ENCODE measurements around the gene DCST2. TPM values are rescaled to one million over a fixed set of nuclear protein-coding genes. Genes with fewer than 3 reads are reported as not detected.

DCST2 gene
- total RNA-seq, 1 donor from 2014 or later: 0.30 TPM

DNA sequence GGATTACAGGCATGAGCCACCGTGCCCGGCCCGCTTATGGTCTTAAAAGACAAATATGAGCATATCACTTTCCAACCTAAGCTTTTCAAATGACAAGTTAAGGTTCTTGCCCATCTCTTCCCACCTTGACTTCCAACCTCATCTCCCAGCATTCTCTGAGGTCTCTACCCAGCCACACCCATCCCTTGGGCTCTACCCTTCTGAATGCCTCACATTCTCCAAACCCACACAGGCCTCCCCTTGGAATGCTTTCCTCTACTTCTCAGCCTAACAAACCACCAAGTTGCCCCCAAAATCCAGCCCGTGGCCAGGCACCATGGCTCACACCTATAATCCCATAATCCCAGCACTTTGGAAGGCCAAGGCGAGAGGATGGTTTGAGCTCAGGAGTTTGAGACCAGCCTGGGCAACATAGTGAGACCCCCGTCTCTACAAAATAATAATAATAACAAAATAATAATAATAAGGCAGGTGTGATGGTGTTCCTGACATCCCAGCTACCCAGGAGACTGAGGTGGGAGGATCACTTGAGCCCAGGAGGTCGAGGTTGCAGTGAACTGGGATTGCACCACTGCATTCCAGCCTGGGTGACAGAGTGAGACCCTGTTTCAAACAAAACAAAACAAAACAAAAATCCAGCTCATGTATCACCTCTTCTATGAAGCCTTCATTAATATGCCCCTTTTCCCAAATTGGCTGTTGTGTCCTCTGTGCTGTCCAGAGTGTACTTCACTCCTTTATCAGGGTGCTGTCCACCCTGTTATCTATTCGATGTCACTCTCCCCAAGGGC lies 11.2 kb downstream of the DCST2 start:
- H3K4me1 Mint-ChIP-seq (ENCODE audit: low read depth): peaks cover 15% of the 10 kb centered on the region
- no peak overlapping the region for H3K4me3 Mint-ChIP-seq (ENCODE audit: unreplicated experiment)
- H3K27ac Mint-ChIP-seq (ENCODE audit: unreplicated experiment): no peak overlapping the region
- H3K9me3 Mint-ChIP-seq (ENCODE audit: low read depth): no peaks in the 10 kb centered on the region
- no peaks in the 10 kb centered on the region for H3K27me3 Mint-ChIP-seq (ENCODE audit: low read depth)
- TF ChIP-seq, protein P1, sequence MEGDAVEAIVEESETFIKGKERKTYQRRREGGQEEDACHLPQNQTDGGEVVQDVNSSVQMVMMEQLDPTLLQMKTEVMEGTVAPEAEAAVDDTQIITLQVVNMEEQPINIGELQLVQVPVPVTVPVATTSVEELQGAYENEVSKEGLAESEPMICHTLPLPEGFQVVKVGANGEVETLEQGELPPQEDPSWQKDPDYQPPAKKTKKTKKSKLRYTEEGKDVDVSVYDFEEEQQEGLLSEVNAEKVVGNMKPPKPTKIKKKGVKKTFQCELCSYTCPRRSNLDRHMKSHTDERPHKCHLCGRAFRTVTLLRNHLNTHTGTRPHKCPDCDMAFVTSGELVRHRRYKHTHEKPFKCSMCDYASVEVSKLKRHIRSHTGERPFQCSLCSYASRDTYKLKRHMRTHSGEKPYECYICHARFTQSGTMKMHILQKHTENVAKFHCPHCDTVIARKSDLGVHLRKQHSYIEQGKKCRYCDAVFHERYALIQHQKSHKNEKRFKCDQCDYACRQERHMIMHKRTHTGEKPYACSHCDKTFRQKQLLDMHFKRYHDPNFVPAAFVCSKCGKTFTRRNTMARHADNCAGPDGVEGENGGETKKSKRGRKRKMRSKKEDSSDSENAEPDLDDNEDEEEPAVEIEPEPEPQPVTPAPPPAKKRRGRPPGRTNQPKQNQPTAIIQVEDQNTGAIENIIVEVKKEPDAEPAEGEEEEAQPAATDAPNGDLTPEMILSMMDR (IDR thresholded peaks at IDR 0.05): no peak
- no peak for DNase-seq (ENCODE audit: low spot score)
- no peaks in the 10 kb centered on the region for H3K36me3 Mint-ChIP-seq (ENCODE audit: low read depth)

DNA sequence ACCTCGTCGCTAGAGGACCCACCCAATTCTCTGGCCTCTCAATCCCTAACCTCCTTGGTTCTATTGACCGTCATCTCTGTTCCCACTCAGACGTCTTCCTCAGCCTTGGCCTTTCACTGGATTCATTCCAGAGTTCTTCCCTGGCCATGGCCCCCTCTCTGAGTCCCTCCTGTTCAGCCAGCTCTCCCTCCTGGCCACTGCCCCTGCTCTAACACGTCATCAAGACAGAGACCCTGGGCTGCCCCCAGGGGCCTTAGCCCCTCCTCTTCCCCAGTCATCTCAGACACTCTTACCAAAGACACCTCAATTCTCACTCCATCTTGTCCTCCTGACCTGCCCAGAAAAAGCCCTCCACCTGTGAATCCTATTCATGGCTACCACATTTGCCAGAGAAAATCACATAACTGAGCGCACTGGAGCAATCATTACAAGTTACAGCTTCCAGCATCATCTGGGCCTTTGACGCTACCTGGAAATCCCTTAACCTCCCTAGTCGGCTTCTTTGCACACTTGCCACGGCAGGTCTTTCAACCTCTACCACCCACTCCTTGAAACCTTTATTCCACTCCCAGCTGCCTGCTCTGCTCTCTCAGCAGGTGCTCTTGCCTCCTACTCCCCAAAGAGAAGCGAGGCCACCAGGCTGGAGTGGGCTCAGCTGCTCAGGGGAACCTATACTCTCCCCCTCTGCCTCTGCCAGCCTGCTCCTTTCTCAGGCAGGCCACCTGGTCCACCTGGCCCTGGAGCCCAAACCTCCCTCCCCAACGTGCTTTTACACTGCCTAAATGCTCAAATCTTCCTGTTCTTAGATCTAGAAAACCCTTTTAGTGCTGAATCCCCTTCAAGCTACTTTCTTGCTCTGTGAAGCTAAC lies 14.0 kb downstream of the DCST2 start:
- Mint-ChIP-seq H3K4me1 (ENCODE audit: low read depth) (peaks cover 19% of the 10 kb centered on the region), H3K9me3 (ENCODE audit: low read depth) (no peaks in the 10 kb centered on the region), H3K4me3 (ENCODE audit: unreplicated experiment) (no peak overlapping the region), H3K36me3 (ENCODE audit: low read depth) (peaks cover 3% of the 10 kb centered on the region), H3K27ac (ENCODE audit: unreplicated experiment) (peak overlapping the region; percentile 43), H3K27me3 (ENCODE audit: low read depth) (no peaks in the 10 kb centered on the region)
- DNase-seq (ENCODE audit: low spot score): no peak
- TF ChIP-seq, protein P1 (IDR thresholded peaks at IDR 0.05): no peak

DNA sequence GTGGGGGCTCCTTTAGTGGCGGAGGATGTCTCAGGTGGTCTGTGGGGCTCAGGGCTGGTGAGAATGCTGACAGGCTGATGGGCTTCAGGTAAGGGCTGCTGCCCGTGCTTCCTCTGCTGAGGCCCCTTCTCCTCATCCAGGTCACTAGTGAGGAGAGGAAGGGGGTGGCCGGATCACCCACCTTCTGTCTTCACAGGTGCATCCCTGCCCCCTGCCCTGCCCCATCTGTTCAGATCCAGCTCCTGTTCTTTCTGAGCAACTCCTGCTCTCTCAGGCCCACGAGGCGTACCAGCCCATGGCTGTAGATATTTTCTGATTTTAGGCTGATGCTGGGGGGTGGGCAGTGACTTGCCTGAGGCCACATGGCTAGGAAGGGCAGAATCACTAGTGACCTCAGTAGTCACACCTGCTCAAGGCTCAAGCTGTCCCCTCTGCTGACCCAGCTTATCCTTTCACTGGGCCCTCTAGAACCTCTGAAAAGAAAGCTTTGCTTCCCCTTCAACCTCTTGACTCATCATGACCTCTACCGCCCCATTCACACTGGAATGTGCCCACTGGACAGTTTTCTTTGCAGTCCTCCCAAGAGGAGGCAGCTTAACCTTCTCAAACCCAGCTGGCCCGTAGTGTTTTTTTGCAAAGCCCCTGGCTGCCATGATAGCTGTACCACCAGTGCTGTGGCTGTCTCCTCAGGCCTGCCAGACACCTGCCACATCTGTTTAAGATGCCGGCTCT lies 14.8 kb downstream of the DCST2 start:
- no peaks in the 10 kb centered on the region for H3K27me3 Mint-ChIP-seq (ENCODE audit: low read depth)
- H3K36me3 Mint-ChIP-seq (ENCODE audit: low read depth): peaks cover 3% of the 10 kb centered on the region
- no peak for DNase-seq (ENCODE audit: low spot score)
- H3K4me1 Mint-ChIP-seq (ENCODE audit: low read depth): peaks cover 19% of the 10 kb centered on the region
- no peaks in the 10 kb centered on the region for H3K9me3 Mint-ChIP-seq (ENCODE audit: low read depth)
- no peak overlapping the region for H3K4me3 Mint-ChIP-seq (ENCODE audit: unreplicated experiment)
- TF ChIP-seq, protein P1 (IDR thresholded peaks at IDR 0.05): no peak
- H3K27ac Mint-ChIP-seq (ENCODE audit: unreplicated experiment): no peak overlapping the region

DNA sequence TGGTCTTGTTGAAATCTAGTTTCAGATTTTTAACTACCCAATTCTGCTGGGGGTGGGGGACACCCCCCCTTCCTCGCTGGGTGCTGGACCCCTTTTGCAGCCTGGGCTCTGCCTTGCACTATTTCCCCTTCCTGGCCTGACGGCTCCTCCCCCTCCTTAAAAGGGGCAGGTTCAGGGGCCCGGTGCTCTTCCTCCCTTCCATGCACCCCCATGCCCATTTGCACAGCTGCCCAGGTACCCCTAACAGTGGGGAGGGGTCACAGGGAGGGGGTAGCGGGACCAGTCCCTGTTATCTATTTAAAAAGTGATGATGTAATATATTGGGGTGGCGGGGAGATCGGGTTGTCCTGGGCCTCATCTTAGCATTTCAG lies 15.7 kb downstream of the DCST2 start:
- Mint-ChIP-seq H3K4me1 (ENCODE audit: low read depth) (peaks cover 19% of the 10 kb centered on the region), H3K36me3 (ENCODE audit: low read depth) (peaks cover 3% of the 10 kb centered on the region), H3K27me3 (ENCODE audit: low read depth) (no peaks in the 10 kb centered on the region), H3K27ac (ENCODE audit: unreplicated experiment) (peak overlapping the region; percentile 36), H3K4me3 (ENCODE audit: unreplicated experiment) (peak overlapping the region; percentile 56), H3K9me3 (ENCODE audit: low read depth) (no peaks in the 10 kb centered on the region)
- DNase-seq (ENCODE audit: low spot score): no peak
- TF ChIP-seq, protein P1 (IDR thresholded peaks at IDR 0.05): peak; percentile 43

Data from chondrocyte (in vitro differentiated cells).